ENCODE measurements around the gene SNRNP27. TPM values are rescaled to one million over a fixed set of nuclear protein-coding genes. Genes with fewer than 3 reads are reported as not detected.
A peak's percentile ranks its signal among the peaks of the same experiment; 100 is the strongest.
"Not testable (repeated sequence)": the region's sequence is repeated elsewhere in the genome, so short reads cannot be mapped to it uniquely, and the experiment has no call there.

SNRNP27 gene
- total RNA-seq, 1 donor from 2014 or later = 13.8 TPM

DNA sequence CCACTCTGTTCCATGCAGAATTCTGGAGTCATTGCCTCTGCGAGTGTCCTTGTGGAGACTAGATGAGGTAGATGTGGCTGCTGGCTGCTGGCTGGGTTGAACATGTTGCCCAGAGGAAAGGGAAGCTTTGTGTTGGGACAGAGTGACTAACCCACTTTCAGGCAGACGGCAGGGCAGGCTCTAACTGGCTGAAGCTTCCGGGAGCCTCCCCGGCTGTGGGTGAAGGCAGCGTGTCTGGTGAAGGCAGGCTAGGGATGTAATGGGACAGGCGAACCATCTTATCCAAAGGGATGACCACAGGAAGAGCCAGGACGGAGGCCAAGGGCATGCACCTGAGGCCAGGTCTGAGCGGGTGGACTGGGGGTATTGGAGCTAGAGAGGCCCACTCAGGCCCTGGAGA lies 51.7 kb downstream of the SNRNP27 start:
- no peak for DNase-seq (ENCODE audit: low spot score)
- ATAC-seq = peak; percentile 24

DNA sequence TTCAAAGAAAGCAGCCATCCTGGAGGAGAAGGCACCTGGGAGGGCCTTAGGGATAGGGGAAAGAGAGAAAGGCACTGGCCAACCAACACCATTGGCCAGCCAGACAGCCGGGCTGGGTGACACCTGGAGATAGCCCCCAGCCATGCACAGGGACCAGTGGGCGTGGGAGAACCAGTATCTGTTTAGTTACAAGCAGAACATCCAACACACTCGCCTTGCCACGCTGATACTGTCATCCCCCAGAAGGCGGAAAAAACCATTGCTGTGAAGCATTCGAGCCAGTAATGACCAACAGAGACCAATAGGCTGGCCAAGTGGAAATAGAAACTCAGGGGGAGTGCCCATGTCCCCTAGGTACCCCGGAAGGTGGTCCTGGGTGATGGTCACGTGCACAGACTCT lies 52.2 kb downstream of the SNRNP27 start:
- DNase-seq (ENCODE audit: low spot score) (no peak), ATAC-seq (no peak)

DNA sequence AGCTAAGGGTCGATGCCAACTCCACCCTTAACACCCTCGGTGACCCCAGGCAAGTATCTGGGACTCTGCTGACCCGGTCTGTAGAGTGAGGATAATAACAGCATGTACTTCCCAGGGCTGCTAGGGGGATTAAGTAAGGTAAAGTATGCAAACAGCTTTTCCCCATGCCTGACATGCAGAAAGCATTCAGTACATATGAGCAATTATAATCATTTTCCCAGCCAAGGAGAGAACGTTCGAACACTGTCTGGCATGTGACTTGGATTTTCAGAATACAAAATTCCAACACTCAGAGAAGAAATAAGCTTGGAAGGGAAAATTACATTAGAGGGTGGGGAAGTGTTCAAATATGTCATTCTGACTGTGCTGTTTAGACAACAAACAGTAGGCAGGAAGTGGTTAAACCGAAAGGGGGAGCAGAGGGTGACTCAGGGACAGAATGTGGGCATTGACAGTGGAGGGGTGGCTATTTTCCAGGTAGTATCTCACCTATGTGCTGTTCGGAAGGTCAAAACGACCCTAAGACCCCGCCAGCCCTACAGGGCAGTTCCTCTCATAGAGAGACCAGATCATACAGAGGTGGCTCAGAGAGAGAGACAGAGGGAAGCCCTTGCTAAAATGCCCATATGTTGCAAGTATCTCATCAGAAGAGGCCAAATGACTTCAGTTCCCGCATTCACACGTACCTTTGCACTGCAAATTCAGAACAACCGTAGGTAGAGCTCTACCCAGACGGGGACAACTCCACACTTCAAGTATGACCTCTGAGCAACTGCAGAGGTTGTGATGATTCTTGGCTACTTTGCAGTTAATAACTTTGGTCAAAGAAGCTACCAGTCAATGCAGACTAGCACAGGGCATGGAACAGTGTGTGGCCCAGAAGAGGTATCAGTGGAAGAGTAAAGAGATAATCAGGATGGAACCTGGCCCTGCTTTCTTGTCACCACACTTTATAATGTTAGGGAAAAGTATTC lies 52.9 kb downstream of the SNRNP27 start:
- ATAC-seq = no peak
- no peak for DNase-seq (ENCODE audit: low spot score)

DNA sequence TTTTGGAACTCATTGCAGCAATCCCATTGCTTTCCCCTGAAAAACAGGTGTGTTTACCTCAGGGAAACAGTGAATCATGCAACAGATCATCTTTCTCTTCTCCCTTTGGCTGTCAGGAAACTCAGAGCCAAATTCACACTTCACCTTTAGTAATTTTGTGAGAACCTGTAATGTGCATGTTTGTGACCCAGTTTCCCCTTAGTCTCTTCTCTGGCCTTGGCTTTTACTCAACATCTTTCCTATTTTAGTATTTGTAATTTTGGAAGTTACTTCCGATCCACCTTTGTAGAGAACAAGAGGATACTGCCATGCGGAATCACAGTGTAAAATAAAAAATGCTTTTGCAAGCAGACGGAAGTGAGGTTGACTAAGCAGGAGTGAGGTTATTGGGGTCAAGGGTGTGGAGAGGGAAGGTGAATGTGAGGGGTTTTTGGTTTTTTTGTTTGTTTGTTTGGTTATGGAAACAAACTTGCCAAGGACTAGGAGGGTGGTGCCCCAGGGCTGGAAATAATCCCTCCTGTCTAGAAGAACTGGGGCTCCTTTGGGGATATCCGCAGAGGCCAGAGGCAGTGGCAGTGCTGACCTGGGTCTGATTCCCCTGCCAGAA lies 53.7 kb downstream of the SNRNP27 start:
- ATAC-seq (no peak), DNase-seq (ENCODE audit: low spot score) (no peak)

DNA sequence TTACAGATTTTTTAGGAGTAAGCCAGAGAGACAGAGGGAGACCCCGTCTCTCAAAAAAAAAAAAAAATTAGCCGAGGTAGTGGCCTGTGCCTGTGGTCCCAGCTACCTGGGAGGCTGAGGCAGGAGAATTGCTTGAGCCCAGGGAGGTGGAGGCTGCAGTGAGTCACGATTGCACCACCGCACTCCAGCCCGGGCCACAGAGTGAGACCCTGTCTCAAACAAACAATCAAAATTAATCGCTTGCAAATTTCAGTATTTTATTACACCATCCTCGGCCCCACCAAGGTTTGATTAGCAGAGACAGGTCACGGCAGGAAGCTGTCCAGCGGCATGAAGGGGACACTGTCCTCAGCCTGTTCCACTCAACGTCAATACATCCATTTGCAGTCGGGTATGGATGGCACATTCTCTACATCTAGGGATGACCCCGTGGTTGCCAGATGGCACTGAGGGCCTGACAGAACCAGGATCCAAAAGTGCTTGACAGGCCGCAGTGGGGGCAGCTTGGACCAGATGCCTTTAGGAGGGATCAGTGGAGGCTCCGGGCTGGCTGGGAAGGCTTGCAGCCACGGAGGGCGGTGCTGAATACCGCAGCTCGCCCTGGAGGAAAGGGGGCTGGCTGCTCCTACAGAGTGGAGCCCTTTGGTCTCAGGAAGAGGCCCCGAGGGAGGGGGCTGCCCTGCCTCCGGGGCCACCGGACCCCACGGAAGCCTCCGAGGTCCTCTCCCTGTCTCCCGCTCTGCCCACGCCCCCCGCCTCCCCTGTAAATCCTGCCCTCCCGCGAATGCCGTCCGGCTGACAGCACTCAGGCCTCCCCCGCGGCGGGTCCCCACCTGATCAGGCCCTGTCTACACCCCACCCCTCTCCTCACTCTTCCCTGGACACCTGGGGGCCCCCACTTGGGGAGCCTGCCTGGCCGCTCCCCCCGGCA lies 54.5 kb downstream of the SNRNP27 start:
- DNase-seq (ENCODE audit: low spot score) (no peak), ATAC-seq (no peak)

DNA sequence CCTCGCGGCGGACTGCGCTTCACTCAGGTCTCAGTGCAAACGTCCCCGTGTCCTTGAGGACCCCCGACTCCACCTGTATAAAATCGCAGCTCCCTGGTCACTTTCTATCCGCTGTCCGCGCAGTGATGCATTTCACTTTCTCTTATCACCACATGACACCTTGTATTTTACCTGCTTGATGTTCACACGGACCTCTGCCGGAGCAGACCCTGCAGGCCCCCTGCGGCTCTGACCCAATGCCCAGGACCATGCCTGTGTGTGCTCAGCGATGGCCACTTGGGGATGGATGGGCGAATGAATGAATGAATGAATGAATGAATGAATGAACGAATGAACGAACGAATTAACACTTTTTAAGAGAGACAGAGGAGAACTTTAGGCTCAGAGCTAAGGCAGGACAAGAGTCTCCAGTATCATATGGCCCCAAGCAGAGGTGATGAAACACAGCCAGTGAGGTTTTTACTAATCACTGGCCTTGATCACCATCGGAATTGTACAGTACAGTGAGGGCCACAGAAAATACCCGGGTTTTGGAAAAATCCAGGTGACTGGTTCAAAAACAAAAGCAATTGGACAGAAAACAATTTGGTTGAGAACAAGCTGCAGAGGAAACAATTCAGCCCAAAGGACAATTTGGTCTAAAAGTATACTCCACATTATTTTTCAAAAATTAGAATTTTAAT lies 55.3 kb downstream of the SNRNP27 start:
- DNase-seq (ENCODE audit: low spot score) (no peak), ATAC-seq (no peak)

DNA sequence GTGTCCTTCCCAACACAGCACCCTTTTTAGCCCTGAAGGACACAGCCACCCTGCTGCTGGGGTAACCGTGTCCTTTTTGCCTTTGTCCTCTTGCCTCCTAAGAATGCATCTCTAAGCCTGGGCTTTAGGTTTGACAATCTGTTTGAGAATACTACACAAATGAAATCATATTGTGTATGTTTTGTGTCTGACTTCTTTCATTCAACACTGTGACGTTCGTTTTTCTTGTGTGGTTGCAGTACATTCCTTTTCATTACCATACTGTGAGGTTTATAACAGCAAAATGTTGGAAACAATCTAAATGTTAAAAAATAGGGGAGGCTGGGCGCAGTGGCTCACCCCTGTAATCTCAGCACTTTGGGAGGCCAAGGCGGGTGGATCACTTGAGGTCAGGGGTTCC lies 56.5 kb downstream of the SNRNP27 start:
- DNase-seq (ENCODE audit: low spot score) = no peak
- ATAC-seq = no peak

DNA sequence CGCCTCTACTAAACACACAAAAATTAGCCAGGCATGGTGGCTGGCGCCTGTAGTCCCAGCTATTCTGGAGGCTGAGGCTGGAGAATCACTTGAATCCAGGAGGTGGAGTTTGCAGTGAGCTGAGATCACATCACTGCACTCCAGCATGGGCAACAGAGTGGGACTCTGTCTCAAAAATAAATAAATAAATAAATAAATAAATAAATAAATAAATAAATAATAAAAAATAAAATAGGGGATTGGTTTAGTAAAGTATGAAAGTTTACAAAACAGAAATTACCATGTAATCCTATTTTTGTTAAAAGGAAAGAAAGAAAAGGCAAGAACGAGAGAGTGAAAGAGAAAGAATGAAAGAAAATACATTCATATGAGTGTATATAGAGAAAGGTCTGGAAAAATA lies 56.9 kb downstream of the SNRNP27 start:
- not testable (repeated sequence) for DNase-seq (ENCODE audit: low spot score); ATAC-seq

DNA sequence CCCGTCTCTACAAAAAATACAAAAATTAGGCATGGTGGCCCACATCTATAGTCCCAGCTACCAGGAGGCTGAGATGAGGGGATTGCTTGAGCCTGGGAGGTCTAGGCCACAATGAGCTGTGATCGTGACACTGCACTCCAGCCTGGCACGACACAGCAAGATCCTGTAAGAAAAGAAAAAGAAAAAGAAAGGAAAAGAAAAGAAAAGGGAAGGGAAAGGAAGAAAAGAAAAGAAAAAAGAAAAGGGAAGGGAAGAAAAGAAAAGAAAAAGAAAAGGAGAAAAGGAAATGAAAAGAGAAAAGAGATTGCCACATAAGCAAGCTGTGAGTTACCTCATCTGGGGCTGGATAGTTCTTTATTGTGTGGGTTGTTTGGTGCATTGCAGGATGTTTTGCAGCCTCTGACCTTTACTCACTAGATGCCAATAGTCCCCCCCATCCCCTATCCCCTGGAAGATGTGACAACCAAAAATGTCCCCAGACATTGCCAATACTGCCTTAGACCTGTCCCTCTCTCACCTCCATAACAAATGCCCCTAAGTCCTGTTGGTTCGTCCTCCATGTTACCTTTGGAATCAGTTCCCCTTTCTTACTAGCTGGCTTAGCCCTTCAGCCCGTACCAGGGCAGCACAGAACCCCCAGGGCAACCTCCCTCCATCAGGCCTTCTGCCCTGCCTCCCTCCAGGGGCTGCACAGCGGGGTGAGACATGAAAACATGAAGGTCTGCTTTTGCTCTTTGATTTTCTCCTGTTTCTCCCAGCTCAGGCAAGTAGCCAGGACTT lies 58.8 kb downstream of the SNRNP27 start:
- DNase-seq (ENCODE audit: low spot score) = no peak
- ATAC-seq = no peak

DNA sequence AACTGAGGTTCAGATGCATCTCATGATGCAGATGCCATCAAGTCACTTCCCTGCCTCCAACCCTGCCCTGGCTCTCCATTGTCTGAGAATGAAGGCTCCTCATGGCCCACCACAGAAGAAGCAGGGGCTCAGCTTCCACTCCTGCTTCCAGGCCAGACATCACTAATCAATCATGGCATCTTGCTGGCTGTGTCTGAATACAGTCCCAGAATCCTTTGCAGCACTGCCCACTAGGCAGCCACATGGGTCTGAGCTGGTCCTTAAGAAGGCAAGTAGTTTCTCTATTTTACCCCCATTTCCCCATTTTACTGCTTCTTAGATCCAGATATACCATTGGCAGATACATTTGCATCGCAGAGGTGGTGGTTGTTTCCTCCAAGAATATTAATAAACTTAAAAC lies 60.3 kb downstream of the SNRNP27 start:
- ATAC-seq (no peak), DNase-seq (ENCODE audit: low spot score) (no peak)

Other genes starting within 250 kb of the SNRNP27 start
- 102 TPM for gene ANXA4, start 151.8 kb upstream of the SNRNP27 start, total RNA-seq
- 5.4 TPM for gene GMCL1, start 64.3 kb upstream of the SNRNP27 start, total RNA-seq
- gene MXD1, start 21.2 kb downstream of the SNRNP27 start, total RNA-seq = 4.8 TPM
- 0.78 TPM for gene ASPRV1, start 67.7 kb downstream of the SNRNP27 start, total RNA-seq
- gene PCBP1, start 193.5 kb downstream of the SNRNP27 start, total RNA-seq = 161 TPM